Caco-2 (cell line): ENCODE data around the gene NAPSA. TPM values are rescaled to one million over a fixed set of nuclear protein-coding genes. Genes with fewer than 3 reads are reported as not detected.

Experiments
- BruUV-seq: library from RNA; stranded (reverse); fragments of 400-500 nt; replicated peaks from 2 replicates; lab custom pipeline; 2021; lab: Mats Ljungman, UMichigan
- CTCF ChIA-PET: fragments of 300-600 bp; sonication (Branson Sonifier 250); formaldehyde crosslinking; loops from one replicate; lab custom pipeline; 2022; ENCODE audit warnings: antibody characterized with exemption; lab: Charles Lee
- POLR2A ChIA-PET: fragments of 300-600 bp; sonication (Branson Sonifier 250); formaldehyde crosslinking; loops from one replicate; lab custom pipeline; 2022; ENCODE audit warnings: antibody characterized with exemption; lab: Charles Lee
- DNase-seq, 2 experiments: peaks; one replicate each; pipeline versions ENCODE4 v3.0.0 to v3.0.0-alpha.2; 2020 to 2022
- H3K27me3 ChIP-seq: replicated peaks from 2 replicates; pipeline ENCODE4 v1.6.0; 2011; ENCODE audit warnings: low read length; ENCODE audit not compliant: control insufficient read depth, insufficient read depth
- H3K36me3 ChIP-seq: 2 replicates; pipeline ENCODE4 v1.5.1; 2011; ENCODE audit warnings: low read length; ENCODE audit not compliant: control insufficient read depth, insufficient read depth
- H3K4me1 ChIP-seq: fragments of 250-450 bp; sonication (Bioruptor Pico); 2 replicates; pipeline ENCODE4 v1.5.1; 2020; ENCODE audit warnings: mild to moderate bottlenecking
- H3K4me3 ChIP-seq: 2 replicates; pipeline ENCODE4 v1.5.1; 2011; ENCODE audit warnings: low read depth, mild to moderate bottlenecking, control low read depth, low read length
- H3K9me3 ChIP-seq: fragments of 250-450 bp; sonication (Bioruptor Pico); 2 replicates; pipeline ENCODE4 v1.5.1; 2020; ENCODE audit warnings: mild to moderate bottlenecking, moderate library complexity
- H3K27ac Mint-ChIP-seq: one replicate; pipeline ENCODE4 v1.8.0; 2022; ENCODE audit warnings: mixed read lengths; ENCODE audit not compliant: unreplicated experiment
- H3K27me3 Mint-ChIP-seq: one replicate; pipeline ENCODE4 v1.8.0; 2022; ENCODE audit warnings: mixed read lengths; ENCODE audit not compliant: insufficient read depth, unreplicated experiment
- H3K36me3 Mint-ChIP-seq: one replicate; pipeline ENCODE4 v1.8.0; 2022; ENCODE audit warnings: mild to moderate bottlenecking, mixed read lengths; ENCODE audit not compliant: insufficient read depth, unreplicated experiment
- H3K4me1 Mint-ChIP-seq: one replicate; pipeline ENCODE4 v1.8.0; 2022; ENCODE audit warnings: low read depth, mixed read lengths; ENCODE audit not compliant: unreplicated experiment
- H3K4me3 Mint-ChIP-seq: one replicate; pipeline ENCODE4 v1.8.0; 2022; ENCODE audit warnings: mild to moderate bottlenecking, moderate library complexity, mixed read lengths; ENCODE audit not compliant: unreplicated experiment
- H3K9me3 Mint-ChIP-seq: one replicate; pipeline ENCODE4 v1.8.0; 2022; ENCODE audit warnings: mixed read lengths; ENCODE audit not compliant: unreplicated experiment
- intact Hi-C: fragments of 100-400 bp; cut with micrococcal nuclease; formaldehyde crosslinking; loops from one replicate; pipeline ENCODE4 v1.10.0; 2022; ENCODE audit not compliant: unreplicated experiment
- total RNA-seq: library from RNA; stranded (reverse); gene quantifications from 2 replicates; pipeline ENCODE4 v1.2.3, GENCODE V29; 2022
- TF ChIP-seq, protein P1 (sequence below), 2 experiments: fragments of 200-600 bp in 1 of 2; IDR thresholded peaks; 1 replicate in 1 of 2; 2 replicates in 1 of 2; pipeline versions ENCODE4 v1.5.1 to v1.8.0; 2011 to 2022; ENCODE audit warnings: antibody characterized with exemption in 1 of 2, control low read depth in 1 of 2, inconsistent platforms in 1 of 2, low read depth in 1 of 2, low read length in 1 of 2, mild to moderate bottlenecking in 1 of 2, moderate library complexity in 1 of 2; ENCODE audit not compliant: insufficient read depth in 1 of 2, severe bottlenecking in 1 of 2, unreplicated experiment in 1 of 2

NAPSA gene
- total RNA-seq, 1 experiment from 2014 or later: 1.2 TPM

DNA sequence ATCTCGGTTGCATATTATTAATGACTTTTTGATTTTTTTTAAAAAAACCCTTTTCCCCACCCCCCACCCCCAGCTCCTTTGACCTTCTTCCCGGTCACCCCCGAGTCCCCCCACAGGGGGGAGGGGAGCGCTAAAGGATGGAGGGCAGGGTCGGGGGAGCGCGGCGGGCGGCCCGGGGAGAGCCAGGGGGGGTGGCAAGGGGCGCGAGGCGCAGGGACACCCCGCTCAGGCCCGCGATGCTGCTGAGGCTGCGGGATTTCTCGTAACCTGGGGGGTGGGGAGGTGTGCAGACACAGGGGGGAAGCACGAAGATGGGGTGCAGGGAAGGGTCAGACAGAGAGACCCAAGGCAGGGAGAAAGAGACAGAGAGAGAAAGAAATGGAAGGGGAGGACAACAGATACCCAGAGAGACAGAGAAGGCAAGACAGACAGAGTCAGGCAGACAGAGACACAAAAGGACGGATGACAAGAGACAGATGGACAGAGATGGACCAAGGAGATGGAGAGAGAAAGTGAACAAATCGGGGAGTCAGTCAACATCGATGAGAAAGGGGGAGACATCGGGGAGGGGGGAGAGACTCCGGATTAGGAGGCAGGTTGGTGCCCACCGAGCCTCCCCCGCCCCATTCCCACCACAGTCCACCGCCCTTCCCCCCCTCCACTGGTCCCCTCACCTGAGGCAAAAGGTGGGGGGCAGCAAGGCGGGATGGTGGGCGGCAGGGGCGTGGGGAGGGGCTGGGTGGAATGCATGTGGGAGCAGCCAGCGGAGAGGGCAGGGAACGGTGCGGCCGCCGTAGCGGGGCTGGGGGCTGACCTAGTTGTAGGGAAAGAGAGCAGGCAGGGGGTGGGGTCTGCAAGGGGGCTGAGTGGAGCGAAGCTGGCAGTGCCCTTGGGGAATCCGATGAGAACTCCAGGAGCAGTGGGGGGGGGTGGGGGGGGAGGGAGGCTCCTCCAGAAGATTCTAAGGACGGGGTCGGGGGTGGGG is 50.4 kb downstream of the NAPSA start:
- H3K36me3 Mint-ChIP-seq: peaks cover 24% of the 10 kb centered on the region
- H3K4me3 Mint-ChIP-seq: peak overlapping the region; percentile 75

DNA sequence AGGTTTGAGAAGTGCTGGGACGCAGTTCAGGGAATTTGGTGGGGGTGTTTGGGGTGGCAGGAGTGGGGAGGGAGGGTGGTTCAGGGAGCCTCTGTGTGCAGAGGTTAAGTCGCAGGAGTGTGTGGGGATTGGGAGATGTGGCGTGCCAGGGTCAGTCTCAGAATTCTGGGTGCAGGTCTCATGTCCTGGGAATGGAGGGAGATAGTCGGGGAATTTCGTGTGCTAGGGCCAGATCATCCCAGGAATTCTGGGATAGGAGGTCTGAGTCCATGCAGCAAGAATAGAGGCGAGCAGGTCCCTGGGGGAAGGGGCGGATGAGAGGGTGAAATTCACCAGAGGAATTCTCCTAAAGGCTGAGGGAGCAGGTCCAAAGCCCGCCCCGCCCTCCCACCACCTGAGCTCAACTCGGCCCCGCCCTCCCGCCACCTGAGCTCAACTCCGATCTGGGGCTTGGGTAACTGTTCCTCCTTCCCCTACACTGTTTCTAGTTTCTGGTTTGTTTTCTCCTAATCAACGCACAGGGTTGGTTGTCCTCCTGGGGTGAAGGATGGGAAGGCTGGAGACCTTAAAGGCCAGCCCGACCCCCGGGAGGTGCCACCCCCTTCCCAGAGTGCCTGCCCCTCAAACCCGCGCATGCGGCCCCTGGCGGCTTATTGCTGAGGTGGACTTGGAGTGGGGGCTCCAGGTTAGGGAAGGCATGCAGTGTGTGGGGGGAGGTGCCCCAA is 51.5 kb downstream of the NAPSA start:
- peaks cover 6% of the 10 kb centered on the region for H3K27me3 Mint-ChIP-seq
- DNase-seq: peak; percentile 48 to 60
- POLR2A ChIA-PET: interaction anchor here (0.6 to 1.0 kb wide), 3 partner anchors 8 to 109 kb away, joined by 3 to 5 read pairs (median 3); no protein-coding TSS in a partner anchor
- peaks cover 17% of the 10 kb centered on the region for H3K4me1 Mint-ChIP-seq
- H3K36me3 ChIP-seq: no peaks in the 10 kb centered on the region
- H3K9me3 ChIP-seq: no peaks in the 10 kb centered on the region
- peak overlapping the region; percentile 11 for H3K4me3 ChIP-seq
- BruUV-seq: no TSS peak
- H3K36me3 Mint-ChIP-seq: peaks cover 26% of the 10 kb centered on the region
- peak overlapping the region; percentile 52 for H3K27ac Mint-ChIP-seq
- no peaks in the 10 kb centered on the region; the same call in 1 of the 2 replicates for H3K27me3 ChIP-seq
- H3K4me1 ChIP-seq: peaks cover 11% of the 10 kb centered on the region; the same call in 1 of the 2 replicates
- TF ChIP-seq, protein P1, sequence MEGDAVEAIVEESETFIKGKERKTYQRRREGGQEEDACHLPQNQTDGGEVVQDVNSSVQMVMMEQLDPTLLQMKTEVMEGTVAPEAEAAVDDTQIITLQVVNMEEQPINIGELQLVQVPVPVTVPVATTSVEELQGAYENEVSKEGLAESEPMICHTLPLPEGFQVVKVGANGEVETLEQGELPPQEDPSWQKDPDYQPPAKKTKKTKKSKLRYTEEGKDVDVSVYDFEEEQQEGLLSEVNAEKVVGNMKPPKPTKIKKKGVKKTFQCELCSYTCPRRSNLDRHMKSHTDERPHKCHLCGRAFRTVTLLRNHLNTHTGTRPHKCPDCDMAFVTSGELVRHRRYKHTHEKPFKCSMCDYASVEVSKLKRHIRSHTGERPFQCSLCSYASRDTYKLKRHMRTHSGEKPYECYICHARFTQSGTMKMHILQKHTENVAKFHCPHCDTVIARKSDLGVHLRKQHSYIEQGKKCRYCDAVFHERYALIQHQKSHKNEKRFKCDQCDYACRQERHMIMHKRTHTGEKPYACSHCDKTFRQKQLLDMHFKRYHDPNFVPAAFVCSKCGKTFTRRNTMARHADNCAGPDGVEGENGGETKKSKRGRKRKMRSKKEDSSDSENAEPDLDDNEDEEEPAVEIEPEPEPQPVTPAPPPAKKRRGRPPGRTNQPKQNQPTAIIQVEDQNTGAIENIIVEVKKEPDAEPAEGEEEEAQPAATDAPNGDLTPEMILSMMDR (IDR thresholded peaks at IDR 0.05; ENCODE audit: insufficient read depth in 1 of 2, low read depth in 1 of 2, low read length in 1 of 2, severe bottlenecking in 1 of 2, unreplicated experiment in 1 of 2): peak in 1 of 2 experiments; percentile 35
- no peaks in the 10 kb centered on the region for H3K9me3 Mint-ChIP-seq
- intact Hi-C loops: loop anchor here (5.0 to 10.0 kb wide), 2 partner anchors 147 to 439 kb away; partner anchors contain the start of genes AKT1S1 and TBC1D17
- CTCF ChIA-PET: interaction anchor here (0.6 to 1.8 kb wide), 5 partner anchors 11 to 166 kb away, joined by 3 to 16 read pairs (median 6); partner anchors contain the start of genes KCNC3 and MYH14
- peak overlapping the region; percentile 75 for H3K4me3 Mint-ChIP-seq

More for the DNA sequence above, 50.4 kb downstream of the NAPSA start:
- intact Hi-C loops: loop anchor here (5.0 to 10.0 kb wide), 2 partner anchors 148 to 440 kb away; partner anchors contain the start of genes AKT1S1 and TBC1D17
- H3K27me3 Mint-ChIP-seq: peaks cover 9% of the 10 kb centered on the region
- TF ChIP-seq, protein P1 (IDR thresholded peaks at IDR 0.05; ENCODE audit: insufficient read depth in 1 of 2, low read depth in 1 of 2, low read length in 1 of 2, severe bottlenecking in 1 of 2, unreplicated experiment in 1 of 2): no peak
- H3K9me3 ChIP-seq: no peaks in the 10 kb centered on the region
- peak overlapping the region; percentile 40 for H3K4me3 ChIP-seq
- ChIA-PET POLR2A (interaction anchor here (1.2 kb wide), 1 partner anchor 18 kb away, joined by 5 read pairs; no protein-coding TSS in a partner anchor), CTCF (interaction anchor here (0.7 to 1.8 kb wide), 8 partner anchors 10 to 168 kb away, joined by 3 to 16 read pairs (median 6); partner anchors contain the start of gene KCNC3)
- H3K4me1 ChIP-seq: peaks cover 11% of the 10 kb centered on the region; the same call in 1 of the 2 replicates
- no peaks in the 10 kb centered on the region for H3K9me3 Mint-ChIP-seq
- no peaks in the 10 kb centered on the region; the same call in 1 of the 2 replicates for H3K27me3 ChIP-seq
- BruUV-seq: no TSS peak
- H3K36me3 ChIP-seq: no peaks in the 10 kb centered on the region
- H3K4me1 Mint-ChIP-seq: peaks cover 17% of the 10 kb centered on the region
- H3K27ac Mint-ChIP-seq: peak overlapping the region; percentile 19
- no peak for DNase-seq
